Stimulated activated CD4-positive, alpha-beta T cell treated with anti-CD3 and anti-CD28 coated beads, Interleukin-4, amount 100 ng/mL, for 4 hours (primary cell): ENCODE results near the gene COX7A2.
A peak's percentile ranks its signal among the peaks of the same experiment; 100 is the strongest.

Experiments
- DNase-seq, 2 experiments: peaks; one replicate each; pipeline ENCODE4 v3.0.0-alpha.2; 2020

COX7A2 gene, protein sequence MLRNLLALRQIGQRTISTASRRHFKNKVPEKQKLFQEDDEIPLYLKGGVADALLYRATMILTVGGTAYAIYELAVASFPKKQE

GRCh38 chr6:75243333-75244062, at the start of gene COX7A2:
Gene COX7A2, minus strand, starts transcription at chr6:75243801. Its CDS starts 67 bp downstream, at chr6:75243734.
- DNase-seq = peak; percentile 72 to 86

- no peak for DNase-seq
These were observed 49.0 kb upstream of the COX7A2 start for GRCh38 chr6:75292555-75292954.

GRCh38 chr6:75291744-75292143, 48.1 kb upstream of the COX7A2 start:
- DNase-seq = no peak

DNA sequence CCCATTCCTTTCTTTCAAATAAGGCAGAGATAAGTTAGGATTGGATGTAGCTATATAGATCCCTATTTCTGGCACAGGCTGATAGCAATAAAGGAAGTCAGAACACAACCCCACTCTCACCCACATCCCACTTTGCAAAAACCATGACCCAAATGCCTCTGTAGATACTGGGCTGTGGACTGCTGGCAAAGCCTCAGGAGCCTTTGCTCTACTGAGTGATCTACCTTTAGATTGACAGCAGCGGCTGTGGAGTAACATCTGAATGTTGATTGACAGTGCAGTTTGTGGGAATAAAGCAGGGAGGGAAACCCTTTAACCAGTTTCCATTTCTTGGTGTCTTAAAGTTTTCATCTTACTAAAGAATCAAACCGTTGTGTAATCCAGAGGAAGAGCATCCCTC, 47.7 kb upstream of the COX7A2 start:
- no peak for DNase-seq

DNA sequence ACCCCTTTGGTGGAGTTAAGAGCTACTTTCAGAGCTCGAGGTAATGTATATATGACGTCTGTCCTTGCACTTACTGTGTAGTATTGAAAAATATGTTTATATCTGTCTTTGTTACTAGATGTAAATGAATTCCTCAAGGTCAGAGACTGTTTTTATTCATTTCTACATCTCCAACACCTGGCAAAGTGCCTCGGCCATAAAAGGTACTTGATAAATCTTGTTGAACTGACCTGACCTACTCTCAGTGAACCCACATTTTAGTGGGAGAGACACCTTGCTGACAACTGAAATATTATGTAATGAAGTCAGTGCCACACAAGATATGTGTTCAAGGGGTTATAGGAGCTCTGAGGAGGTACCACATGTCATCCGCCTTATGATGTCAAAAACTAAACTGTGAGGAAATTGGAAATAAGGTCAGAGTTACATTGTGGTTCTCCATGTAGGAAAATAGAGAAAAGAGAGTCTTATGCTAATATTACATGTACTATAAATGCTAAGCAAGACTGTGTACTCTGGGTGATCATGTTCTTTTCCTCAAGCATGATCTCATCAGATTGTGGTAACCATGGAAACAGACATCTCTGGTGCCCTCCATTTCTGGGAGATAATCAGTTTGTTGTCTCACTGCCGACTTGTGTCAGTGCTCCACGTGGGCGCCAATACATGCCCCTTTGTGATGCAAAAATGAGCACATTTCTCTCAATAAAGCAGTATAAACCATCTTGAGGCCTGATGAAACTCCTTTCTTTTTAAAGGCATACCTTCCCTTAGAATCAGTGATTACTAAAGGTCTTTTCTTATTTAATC, 46.7 kb upstream of the COX7A2 start:
- no peak for DNase-seq

DNA sequence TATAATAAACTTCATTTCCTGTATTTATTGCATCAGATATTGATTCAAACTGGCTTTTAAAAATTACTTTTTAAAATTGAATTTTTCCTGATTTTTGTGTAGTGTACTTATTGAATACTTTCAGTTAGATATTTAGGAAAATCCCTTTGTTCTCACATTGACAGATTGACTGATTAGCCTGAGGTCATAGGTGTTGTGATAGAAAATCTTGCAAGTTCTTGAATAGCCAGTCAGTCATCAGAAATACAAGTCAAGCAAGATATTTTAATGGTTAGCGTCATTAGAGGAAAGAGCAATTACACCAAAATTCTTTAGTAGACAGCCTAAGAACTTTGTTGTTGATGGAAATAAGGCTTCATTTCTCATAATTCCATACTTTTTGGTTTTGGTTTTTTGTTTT, 44.4 kb upstream of the COX7A2 start:
- no peak for DNase-seq

DNA sequence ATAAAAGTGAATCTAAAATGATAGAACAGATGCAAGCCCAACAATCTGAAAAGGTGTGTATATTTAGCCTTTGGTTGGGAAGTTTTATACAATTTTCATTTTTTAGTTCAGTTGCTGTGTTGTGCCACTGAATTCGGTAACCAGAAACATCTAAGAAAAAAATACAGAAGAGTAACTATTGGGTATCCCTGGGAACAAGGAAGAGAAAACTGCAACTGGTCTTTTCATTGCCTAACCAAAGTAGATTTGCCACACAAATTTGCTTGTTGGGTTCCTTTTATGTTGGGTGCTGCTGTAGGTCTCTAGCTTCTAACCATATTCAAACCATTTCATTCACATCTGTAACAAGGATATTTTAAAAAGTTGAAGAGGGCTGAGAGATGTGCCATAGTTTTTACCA, 43.8 kb upstream of the COX7A2 start:
- DNase-seq = no peak

DNA sequence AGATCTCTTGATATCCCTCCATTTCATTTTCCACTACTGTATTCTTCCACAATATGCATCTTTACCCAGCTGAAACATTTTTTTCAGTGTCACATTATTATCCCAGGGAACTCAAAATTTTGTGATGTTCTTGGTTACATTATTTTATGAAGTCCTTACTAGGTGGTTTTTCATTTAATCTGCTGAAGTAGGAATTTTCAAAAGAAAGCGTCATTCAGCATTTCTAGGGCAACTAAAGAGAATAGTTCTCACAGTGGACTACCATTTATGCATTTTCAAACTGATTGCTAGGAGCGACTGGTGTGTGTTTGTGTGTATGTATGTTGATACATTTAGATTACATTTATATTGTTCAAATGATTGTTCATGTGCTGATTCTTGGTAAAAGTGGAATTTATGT, 43.4 kb upstream of the COX7A2 start:
- DNase-seq = no peak

GRCh38 chr6:75285283-75285639, 41.7 kb upstream of the COX7A2 start:
- no peak for DNase-seq

GRCh38 chr6:75284632-75285282, 41.2 kb upstream of the COX7A2 start, which contains the start of gene TMEM30A:
Gene TMEM30A, minus strand, starts transcription at chr6:75284792. Its CDS starts 154 bp downstream, at chr6:75284638.
- DNase-seq = peak; percentile 92 to 97

GRCh38 chr6:75283907-75284631, 40.5 kb upstream of the COX7A2 start:
- DNase-seq = peak in 1 of 2 experiments; percentile 14

DNA sequence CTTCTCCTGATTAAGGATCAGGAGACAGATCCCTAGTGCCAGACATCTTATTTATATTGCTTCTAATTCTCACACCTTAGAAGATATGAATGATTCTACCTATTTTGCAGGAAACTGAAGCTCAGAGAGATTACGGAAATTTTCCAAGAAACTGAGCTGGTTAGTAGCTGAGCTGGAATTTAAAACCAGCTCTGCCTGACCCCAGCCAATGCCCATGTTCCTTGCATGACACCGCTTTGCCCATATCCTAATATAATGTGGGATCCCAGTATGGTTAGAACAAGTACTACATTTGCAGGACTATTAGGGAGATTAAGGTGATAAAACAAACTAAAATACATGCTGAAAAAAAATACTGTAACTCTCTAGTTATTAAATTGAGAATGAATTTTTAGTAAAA, 39.1 kb upstream of the COX7A2 start:
- no peak for DNase-seq

- DNase-seq = no peak
These were observed 38.1 kb upstream of the COX7A2 start for GRCh38 chr6:75281653-75282052.

DNA sequence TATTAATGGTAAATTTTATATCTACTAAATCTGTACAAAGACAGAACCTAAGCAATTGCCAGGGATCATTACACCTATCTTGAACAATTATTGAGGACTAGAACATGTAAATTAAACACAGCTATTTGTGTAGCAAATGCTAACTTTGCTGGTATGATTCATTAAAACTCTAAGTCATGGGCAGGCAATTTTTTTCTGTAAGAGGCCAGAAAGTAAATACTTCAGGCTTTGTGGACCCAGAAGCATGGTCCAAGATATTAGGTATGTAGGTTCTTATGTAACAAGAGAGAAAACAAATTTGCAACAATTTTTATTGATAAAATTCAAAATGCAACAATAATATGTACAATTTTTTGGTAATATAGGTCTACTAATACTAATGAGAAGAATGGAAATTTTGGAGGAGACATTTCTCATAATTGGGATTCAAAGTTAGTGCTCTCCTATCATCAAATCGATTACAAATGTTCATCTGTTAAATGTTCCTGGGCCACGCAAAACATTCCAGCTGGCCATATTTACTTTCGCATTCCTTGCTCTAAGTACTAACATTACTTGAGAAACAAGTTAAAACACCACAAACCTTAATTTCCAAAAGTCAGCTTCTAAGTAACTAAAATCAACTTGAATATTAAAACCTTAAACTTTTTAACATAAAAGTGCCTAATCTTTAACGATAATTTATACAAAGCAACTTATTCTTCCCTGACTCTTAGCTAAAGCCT, 36.7 kb upstream of the COX7A2 start:
- no peak for DNase-seq

- no peak for DNase-seq
These were observed 35.8 kb upstream of the COX7A2 start for GRCh38 chr6:75279418-75279817.

DNA sequence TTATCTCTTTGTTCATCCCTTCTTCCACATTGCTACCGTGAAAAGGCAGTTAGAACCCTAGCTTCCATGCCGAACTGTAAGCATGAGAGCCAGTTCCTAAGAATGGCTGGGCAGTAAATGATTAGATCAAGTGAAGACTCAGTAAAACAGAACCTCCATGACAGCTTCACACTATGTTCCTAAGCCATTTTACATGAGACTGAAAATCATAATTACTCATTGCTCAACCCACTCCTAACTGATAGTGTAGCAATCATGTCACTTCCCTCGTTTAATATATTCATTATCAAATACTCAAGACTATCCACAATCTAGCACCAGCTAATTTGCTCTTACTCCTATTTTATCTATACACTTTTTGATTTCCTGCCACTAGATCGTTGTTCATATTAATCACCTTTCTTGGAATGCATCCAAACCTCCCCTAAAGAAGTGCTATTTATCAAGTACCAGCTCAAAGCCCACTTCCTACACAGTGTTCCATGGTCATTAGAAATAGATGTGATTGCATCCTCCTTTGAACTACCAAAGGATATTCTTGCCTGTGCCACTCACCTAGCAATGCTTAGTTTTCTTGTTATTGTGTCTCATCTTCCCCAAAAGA, 35.0 kb upstream of the COX7A2 start:
- no peak for DNase-seq

- DNase-seq = no peak
These were observed 31.5 kb upstream of the COX7A2 start for GRCh38 chr6:75275067-75275466.

DNA sequence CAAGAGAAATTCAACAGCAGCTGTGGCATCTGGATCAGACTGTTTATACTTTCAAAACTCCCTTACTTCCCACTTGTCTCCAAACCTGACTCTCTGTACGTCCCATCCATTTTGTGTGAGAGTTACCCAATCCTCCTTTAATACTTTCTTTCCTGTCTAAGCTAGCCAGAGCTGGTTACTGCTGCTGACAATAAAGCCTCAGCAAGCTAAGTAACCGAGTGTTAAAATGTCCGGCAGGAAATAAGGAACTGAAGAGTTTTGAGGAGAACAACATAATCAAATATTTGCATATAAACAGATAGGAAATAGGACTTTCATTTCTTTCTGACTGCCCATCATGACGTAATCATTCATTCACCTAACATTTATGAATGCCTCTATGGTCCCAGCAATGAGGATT, 29.4 kb upstream of the COX7A2 start:
- DNase-seq = no peak

- no peak for DNase-seq
These were observed 28.7 kb upstream of the COX7A2 start for GRCh38 chr6:75272145-75272840.

- no peak for DNase-seq
These were observed 25.4 kb upstream of the COX7A2 start for GRCh38 chr6:75268988-75269354.
